GM18858 (cell line): Measurements from ENCODE around the gene POLL.

Experiments used
- ATAC-seq: cut with Tn5 transposase; IDR thresholded peaks from one replicate; pipeline ENCODE4 v1.9.1; 2021; ENCODE audit not compliant: unreplicated experiment

The POLL gene

GRCh38 chr10:101573885-101574753 is 13.9 kb downstream of the POLL start:
- no peak for ATAC-seq

GRCh38 chr10:101572785-101573184 is 15.3 kb downstream of the POLL start:
- ATAC-seq, result no peak

GRCh38 chr10:101572126-101572525 is 15.9 kb downstream of the POLL start:
- ATAC-seq, result no peak

GRCh38 chr10:101571271-101571925 is 16.7 kb downstream of the POLL start:
- no peak for ATAC-seq

- no peak for ATAC-seq
These were observed 17.4 kb downstream of the POLL start for GRCh38 chr10:101570428-101571270.

GRCh38 chr10:101569622-101570427 is 18.2 kb downstream of the POLL start:
- no peak for ATAC-seq

- ATAC-seq, result no peak
These were observed 18.8 kb downstream of the POLL start for GRCh38 chr10:101569323-101569621.

- ATAC-seq, result no peak
These were observed 19.9 kb downstream of the POLL start for GRCh38 chr10:101568054-101568745.

GRCh38 chr10:101567165-101568006 is 20.7 kb downstream of the POLL start:
- ATAC-seq, result no peak

- no peak for ATAC-seq
These were observed 21.5 kb downstream of the POLL start for GRCh38 chr10:101566333-101567164.

- no peak for ATAC-seq
These were observed 22.1 kb downstream of the POLL start for GRCh38 chr10:101565936-101566332.

- ATAC-seq, result no peak
These were observed 22.6 kb downstream of the POLL start for GRCh38 chr10:101565370-101565900.

- no peak for ATAC-seq
These were observed 23.5 kb downstream of the POLL start for GRCh38 chr10:101564490-101564991.

- no peak for ATAC-seq
These were observed 24.5 kb downstream of the POLL start for GRCh38 chr10:101563497-101564040.

- no peak for ATAC-seq
These were observed 25.1 kb downstream of the POLL start for GRCh38 chr10:101563007-101563406.

- no peak for ATAC-seq
These were observed 25.8 kb downstream of the POLL start for GRCh38 chr10:101562231-101562630.

- ATAC-seq, result no peak
These were observed 26.8 kb downstream of the POLL start for GRCh38 chr10:101561068-101561915.
